GM12865 (cell line): ENCODE data around the gene COL25A1.

Experiments
- DNase-seq: peaks from one replicate; pipeline ENCODE4 v3.0.0; 2010; ENCODE audit warnings: low read depth
- H3K4me3 ChIP-seq: 2 replicates; pipeline ENCODE4 v1.5.1; 2011; ENCODE audit warnings: mild to moderate bottlenecking, low read depth, low read length, control low read depth
- CTCF ChIP-seq: IDR thresholded peaks from 2 replicates; pipeline ENCODE4 v1.5.1; 2011; ENCODE audit warnings: low read length, control low read depth, low read depth, inconsistent platforms; ENCODE audit not compliant: insufficient read depth; ENCODE audit errors: missing control alignments

Gene COL25A1

GRCh38 chr4:108788731-108789130 is 513.7 kb downstream of the COL25A1 start:
- H3K4me3 ChIP-seq: no peak overlapping the region
- no peak for DNase-seq
- no peak for TF ChIP-seq CTCF

DNA sequence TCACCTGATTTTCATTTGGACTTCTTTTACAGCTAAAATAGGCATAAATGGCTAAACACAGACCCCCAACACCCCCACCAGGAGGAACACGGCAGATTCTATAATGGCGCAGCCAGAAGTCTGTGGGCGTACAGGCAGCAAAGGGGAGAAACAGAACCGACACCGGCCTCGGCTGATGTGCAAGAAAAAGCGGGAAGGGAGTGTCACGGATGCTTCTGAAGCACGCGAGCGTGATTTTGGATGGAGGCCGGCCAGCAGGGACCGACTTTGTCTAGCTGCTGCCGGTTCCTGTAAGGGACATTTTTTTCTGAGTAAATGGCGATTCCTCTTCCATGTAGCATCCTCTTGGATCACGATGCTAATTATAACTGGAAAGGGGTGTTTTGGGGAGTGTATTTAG is 514.7 kb downstream of the COL25A1 start:
- DNase-seq: no peak
- H3K4me3 ChIP-seq: no peak overlapping the region
- no peak for TF ChIP-seq CTCF

DNA sequence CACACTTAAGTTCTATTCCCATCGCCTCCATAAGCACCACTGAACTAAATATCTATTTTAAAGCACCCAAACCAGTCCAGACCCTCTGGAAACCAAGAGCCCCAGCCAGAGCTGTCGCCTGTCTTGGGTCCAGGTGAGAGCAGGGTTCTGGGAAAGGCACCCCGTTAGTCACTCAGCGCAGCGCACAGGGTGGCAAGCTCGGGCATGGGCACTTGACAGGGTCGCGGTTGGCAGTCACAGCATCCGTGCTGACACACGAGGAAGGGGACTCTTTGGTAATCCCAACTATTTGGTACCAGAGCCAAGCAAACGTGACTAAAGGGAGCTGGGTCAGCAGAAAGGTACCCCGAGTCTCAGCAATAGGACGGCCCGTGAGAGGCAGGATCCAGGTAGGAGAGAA is 515.4 kb downstream of the COL25A1 start:
- no peak for DNase-seq
- no peak for TF ChIP-seq CTCF
- no peak overlapping the region for H3K4me3 ChIP-seq

DNA sequence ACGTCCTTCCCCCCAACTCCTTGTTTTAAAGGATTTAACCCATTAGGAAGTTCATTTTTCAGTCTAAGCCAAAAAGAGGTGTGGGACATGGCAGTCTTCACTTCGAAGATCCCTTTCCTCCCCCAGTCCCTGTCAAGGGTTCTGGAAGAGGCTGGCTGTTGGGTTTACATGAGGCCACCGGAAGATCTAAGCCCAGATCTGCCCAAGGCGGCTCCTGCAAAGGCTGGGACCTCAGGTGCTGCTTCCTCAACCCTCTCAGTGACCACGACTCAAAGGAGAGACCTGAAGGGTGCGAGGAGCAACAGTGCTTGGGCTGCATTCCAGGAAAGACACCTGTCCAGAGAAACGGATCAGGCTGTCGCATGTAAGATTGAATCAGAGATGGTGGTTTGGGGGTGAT is 516.1 kb downstream of the COL25A1 start:
- no peak overlapping the region for H3K4me3 ChIP-seq
- no peak for TF ChIP-seq CTCF
- DNase-seq: no peak

DNA sequence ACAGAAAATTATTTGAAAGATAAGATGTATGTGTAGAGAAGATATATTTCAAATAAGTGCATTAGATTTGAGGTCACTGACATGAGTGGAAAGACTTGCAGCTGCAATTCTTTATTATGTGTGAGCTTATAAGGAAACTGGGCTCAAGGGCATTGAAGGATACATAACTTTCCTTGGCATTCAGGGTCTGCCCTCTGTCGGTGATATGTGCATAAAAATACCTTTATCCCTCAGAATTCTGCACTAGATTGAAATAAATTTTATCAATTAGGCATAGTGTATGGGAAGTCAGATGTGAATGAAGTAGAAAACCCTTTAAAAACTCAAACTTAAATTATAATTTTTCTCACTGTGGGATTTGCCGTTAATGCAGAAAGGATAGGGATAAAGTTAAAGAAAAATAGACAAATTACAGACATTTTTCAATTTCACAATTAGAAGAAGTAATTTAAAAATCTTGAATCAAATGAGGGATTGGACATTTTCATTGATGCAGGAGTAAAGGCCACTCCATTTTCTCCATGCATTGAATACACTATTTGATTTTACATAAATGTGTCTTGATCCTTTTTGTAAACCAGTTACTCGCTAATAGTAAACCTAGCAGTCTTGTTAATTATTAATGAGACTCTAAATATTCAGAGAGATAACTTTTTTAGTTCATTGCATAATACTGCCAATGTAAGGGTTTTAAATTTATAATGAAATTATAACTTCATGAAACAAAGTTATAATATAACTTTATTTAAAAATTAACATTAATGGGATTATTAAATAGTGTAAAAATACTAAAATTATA is 518.6 kb downstream of the COL25A1 start:
- no peak overlapping the region for H3K4me3 ChIP-seq
- no peak for TF ChIP-seq CTCF
- no peak for DNase-seq

GRCh38 chr4:108779958-108780357 is 522.5 kb downstream of the COL25A1 start:
- TF ChIP-seq CTCF: no peak
- H3K4me3 ChIP-seq: no peak overlapping the region
- DNase-seq: no peak

DNA sequence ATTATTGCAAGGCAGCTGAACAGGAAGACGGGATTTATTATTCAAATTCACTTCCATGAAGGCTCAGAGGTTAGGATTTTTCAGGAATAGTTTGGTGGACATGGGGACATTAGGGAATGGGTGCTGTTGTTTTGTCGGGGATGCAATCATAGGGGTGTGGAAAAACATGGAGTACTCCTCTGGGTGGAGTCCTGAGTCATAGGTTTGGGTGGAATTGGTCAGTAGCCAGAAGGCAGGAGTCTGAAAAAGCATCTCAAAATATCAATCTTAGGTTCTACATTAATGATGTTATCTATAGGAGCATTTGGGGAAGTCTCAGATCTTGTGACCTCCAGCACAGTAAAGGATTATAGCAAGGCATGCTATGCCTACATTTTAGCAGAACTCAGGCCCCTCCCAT is 525.1 kb downstream of the COL25A1 start:
- DNase-seq: no peak

More for the DNA sequence above, 525.1 kb downstream of the COL25A1 start:
- no peak for TF ChIP-seq CTCF
- H3K4me3 ChIP-seq: no peak overlapping the region
